Measurements from ENCODE around the gene HECW1.

Gene HECW1

GRCh38 chr7:43458330-43459018, 346.0 kb downstream of the HECW1 start:
- no peak for DNase-seq (ENCODE audit: low read depth, low spot score)
- ChIA-PET POLR2A (no interaction called here), CTCF (interaction anchor here (0.8 to 1.0 kb wide), 2 partner anchors 262 to 518 kb away, joined by 3 read pairs; no protein-coding TSS in a partner anchor)
- H3K4me3 ChIP-seq (ENCODE audit: low read depth, low read length), result no peak overlapping the region
- no peak for TF ChIP-seq CTCF (IDR thresholded peaks at IDR 0.05; ENCODE audit: insufficient read depth, low read length, missing control alignments)

GRCh38 chr7:43459019-43459337, 346.5 kb downstream of the HECW1 start:
- DNase-seq (ENCODE audit: low read depth, low spot score), result no peak
- POLR2A ChIA-PET, result no interaction called here
- TF ChIP-seq CTCF (IDR thresholded peaks at IDR 0.05; ENCODE audit: insufficient read depth, low read length, missing control alignments), result no peak
- CTCF ChIA-PET, result interaction anchor here (0.8 kb wide), 1 partner anchor 518 kb away, joined by 3 read pairs; no protein-coding TSS in a partner anchor
- no peak overlapping the region for H3K4me3 ChIP-seq (ENCODE audit: low read depth, low read length)

GRCh38 chr7:43460733-43461348, 348.4 kb downstream of the HECW1 start:
- no peak overlapping the region for H3K4me3 ChIP-seq (ENCODE audit: low read depth, low read length)
- ChIA-PET CTCF (interaction anchor here (0.9 to 1.8 kb wide), 2 partner anchors 12 to 260 kb away, joined by 3 to 6 read pairs; no protein-coding TSS in a partner anchor), POLR2A (no interaction called here)
- no peak for TF ChIP-seq CTCF (IDR thresholded peaks at IDR 0.05; ENCODE audit: insufficient read depth, low read length, missing control alignments)
- DNase-seq (ENCODE audit: low read depth, low spot score), result no peak

GRCh38 chr7:43461349-43462024, 349.0 kb downstream of the HECW1 start:
- DNase-seq (ENCODE audit: low read depth, low spot score), result no peak
- TF ChIP-seq CTCF (IDR thresholded peaks at IDR 0.05; ENCODE audit: insufficient read depth, low read length, missing control alignments), result no peak
- ChIA-PET CTCF (interaction anchor here (0.9 to 1.8 kb wide), 2 partner anchors 11 to 259 kb away, joined by 3 to 6 read pairs; no protein-coding TSS in a partner anchor), POLR2A (no interaction called here)
- no peak overlapping the region for H3K4me3 ChIP-seq (ENCODE audit: low read depth, low read length)

- no peak for TF ChIP-seq CTCF (IDR thresholded peaks at IDR 0.05; ENCODE audit: insufficient read depth, low read length, missing control alignments)
- no peak for DNase-seq (ENCODE audit: low read depth, low spot score)
- no peak overlapping the region for H3K4me3 ChIP-seq (ENCODE audit: low read depth, low read length)
- ChIA-PET CTCF (interaction anchor here (1.6 kb wide), 1 partner anchor 8 kb away, joined by 7 read pairs; no protein-coding TSS in a partner anchor), POLR2A (no interaction called here)
Measured at GRCh38 chr7:43462836-43463235, 350.4 kb downstream of the HECW1 start.

- ChIA-PET POLR2A (no interaction called here), CTCF (interaction anchor here (1.6 kb wide), 1 partner anchor 9 kb away, joined by 7 read pairs; no protein-coding TSS in a partner anchor)
- no peak overlapping the region for H3K4me3 ChIP-seq (ENCODE audit: low read depth, low read length)
- DNase-seq (ENCODE audit: low read depth, low spot score), result no peak
- no peak for TF ChIP-seq CTCF (IDR thresholded peaks at IDR 0.05; ENCODE audit: insufficient read depth, low read length, missing control alignments)
Measured at GRCh38 chr7:43463401-43463980, 351.0 kb downstream of the HECW1 start.
